ENCODE results near the gene LPAR6. TPM values are rescaled to one million over a fixed set of nuclear protein-coding genes. Genes with fewer than 3 reads are reported as not detected.

The LPAR6 gene
- total and polyA plus RNA-seq, 2 of the 13 experiments (the other 11 are each of a cell fraction or from before 2014, with no cell fraction given) = 24.4 to 149 TPM

GRCh38 chr13:48412881-48413351 lies at the start of gene LPAR6 (continued):
- peak; percentile 81 for TF ChIP-seq HOMEZ (CRISPR knock-in tag; IDR thresholded peaks at IDR 0.05; ENCODE audit: low read depth)
- TF ChIP-seq ZNF687 (CRISPR knock-in tag; IDR thresholded peaks at IDR 0.05) = no peak
- peak; percentile 43; the same call in 1 of the 2 replicates for TF ChIP-seq HDAC2 (CRISPR knock-in tag; IDR thresholded peaks at IDR 0.05)
- no peak for TF ChIP-seq PAWR (CRISPR knock-in tag; IDR thresholded peaks at IDR 0.05; ENCODE audit: borderline replicate concordance)
- TF ChIP-seq RBM39 (IDR thresholded peaks at IDR 0.05; ENCODE audit: low read depth, low read length, poor library complexity, severe bottlenecking) = no peak
- TF ChIP-seq ZFYVE20 (CRISPR knock-in tag; IDR thresholded peaks at IDR 0.05; ENCODE audit: borderline replicate concordance, low read depth) = no peak
- TF ChIP-seq ZNF292 (CRISPR knock-in tag; IDR thresholded peaks at IDR 0.05; ENCODE audit: borderline replicate concordance, low read depth) = peak; percentile 73; the same call in 1 of the 2 replicates
- TF ChIP-seq ZNF713 (CRISPR knock-in tag; IDR thresholded peaks at IDR 0.05) = no peak
- TF ChIP-seq GMEB1 (CRISPR knock-in tag; IDR thresholded peaks at IDR 0.05; ENCODE audit: borderline replicate concordance) = 0 out of 2 replicates have a peak, but pooled peaks have one; percentile 26
- peak; percentile 85 for TF ChIP-seq GATAD2A (CRISPR knock-in tag; IDR thresholded peaks at IDR 0.05)
- no peak for TF ChIP-seq CBX5 (CRISPR knock-in tag; IDR thresholded peaks at IDR 0.05; ENCODE audit: borderline replicate concordance)
- no peak for TF ChIP-seq ZNF619 (CRISPR knock-in tag; IDR thresholded peaks at IDR 0.05)
- no peak for TF ChIP-seq NFKBIZ (CRISPR knock-in tag; IDR thresholded peaks at IDR 0.05)
- TF ChIP-seq THAP9 (CRISPR knock-in tag; IDR thresholded peaks at IDR 0.05; ENCODE audit: borderline replicate concordance) = no peak
- peak; percentile 52 for TF ChIP-seq ZMYM4 (CRISPR knock-in tag; IDR thresholded peaks at IDR 0.05)
- no peak for TF ChIP-seq ZNF615 (CRISPR knock-in tag; IDR thresholded peaks at IDR 0.05; ENCODE audit: borderline replicate concordance)
- TF ChIP-seq REL (CRISPR knock-in tag; conservative IDR thresholded peaks at IDR 0.05) = no peak
- peak; percentile 52; the same call in 1 of the 2 replicates for TF ChIP-seq IRF2 (CRISPR knock-in tag; IDR thresholded peaks at IDR 0.05)
- no peak for TF ChIP-seq SNRNP70 (IDR thresholded peaks at IDR 0.05; ENCODE audit: low read depth, low read length)
- TF ChIP-seq FOXK1 (CRISPR knock-in tag; IDR thresholded peaks at IDR 0.05; ENCODE audit: borderline replicate concordance, low read depth) = no peak; the same call in 1 of the 2 replicates

Measured in HepG2 (cell line).